ENCODE results near the gene HNRNPUL1.
"Not testable (repeated sequence)": the region's sequence is repeated elsewhere in the genome, so short reads cannot be mapped to it uniquely, and the experiment has no call there.

Gene HNRNPUL1

DNA sequence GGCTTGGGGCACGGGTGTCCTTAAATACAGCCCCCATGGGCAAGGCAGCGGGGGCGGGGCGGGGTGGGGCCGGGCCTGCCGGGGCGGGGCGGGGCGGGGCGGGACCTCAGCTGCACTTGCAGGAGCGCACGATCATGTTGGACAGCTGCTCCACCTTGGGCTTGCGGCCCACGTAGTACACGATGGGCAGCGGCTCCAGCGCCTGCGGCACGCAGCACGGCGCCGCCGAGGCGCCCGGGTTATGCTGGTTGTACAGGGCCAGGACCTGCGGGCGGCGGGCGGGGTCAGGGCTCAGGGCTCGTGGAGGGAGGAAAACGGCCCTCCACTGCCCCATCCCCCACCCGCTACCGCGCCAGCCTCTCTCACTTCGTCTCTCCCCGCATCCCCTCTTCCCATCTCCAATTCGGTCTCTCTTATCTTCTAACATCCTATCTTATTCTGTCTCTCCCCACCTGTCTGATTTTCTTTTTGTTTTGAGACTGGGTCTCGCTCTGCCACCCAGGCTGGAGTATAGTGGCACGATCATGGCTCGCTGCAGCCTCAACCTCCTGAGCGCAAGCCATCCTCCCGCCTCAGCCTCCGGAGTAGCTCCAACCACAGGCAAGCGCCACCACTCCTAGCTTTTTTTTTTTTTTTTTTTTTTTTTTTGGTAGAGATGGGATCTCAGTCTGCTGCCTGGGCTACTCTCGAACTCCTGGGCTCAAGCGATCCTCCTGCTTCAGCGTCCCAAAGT, 66.9 kb downstream of the HNRNPUL1 start:
- no peak for TF ChIP-seq JUND (IDR thresholded peaks at IDR 0.05; ENCODE audit: low read depth)
- DNase-seq (ENCODE audit: low read depth in 1 of 2, low spot score in 1 of 2), result no peak
- in situ Hi-C loops (cut with HindIII; ENCODE audit: low pct_unique_long_range_greater_than_20kb, low sequenced_read_pairs), result no loop called here

DNA sequence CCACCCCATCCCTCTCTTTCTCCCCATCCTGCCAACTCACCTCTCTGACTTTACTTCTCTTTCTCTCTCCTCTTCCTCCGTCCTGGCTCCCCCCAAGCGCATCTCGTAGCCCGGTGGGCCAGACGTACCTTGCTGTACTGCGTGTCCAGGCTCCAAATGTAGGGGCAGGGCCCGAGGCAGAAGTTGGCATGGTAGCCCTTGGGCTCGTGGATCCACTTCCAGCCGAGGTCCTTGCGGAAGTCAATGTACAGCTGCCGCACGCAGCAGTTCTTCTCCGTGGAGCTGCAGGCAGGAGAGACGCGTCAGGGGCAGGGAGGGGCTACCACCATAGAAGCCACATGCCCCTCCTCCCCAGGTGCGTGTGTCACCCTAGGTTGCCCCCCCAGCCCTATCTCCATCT, 67.8 kb downstream of the HNRNPUL1 start:
- no peak for TF ChIP-seq JUND (IDR thresholded peaks at IDR 0.05; ENCODE audit: low read depth)
- DNase-seq (ENCODE audit: low read depth in 1 of 2, low spot score in 1 of 2), result no peak
- in situ Hi-C loops (cut with HindIII; ENCODE audit: low pct_unique_long_range_greater_than_20kb, low sequenced_read_pairs), result no loop called here

DNA sequence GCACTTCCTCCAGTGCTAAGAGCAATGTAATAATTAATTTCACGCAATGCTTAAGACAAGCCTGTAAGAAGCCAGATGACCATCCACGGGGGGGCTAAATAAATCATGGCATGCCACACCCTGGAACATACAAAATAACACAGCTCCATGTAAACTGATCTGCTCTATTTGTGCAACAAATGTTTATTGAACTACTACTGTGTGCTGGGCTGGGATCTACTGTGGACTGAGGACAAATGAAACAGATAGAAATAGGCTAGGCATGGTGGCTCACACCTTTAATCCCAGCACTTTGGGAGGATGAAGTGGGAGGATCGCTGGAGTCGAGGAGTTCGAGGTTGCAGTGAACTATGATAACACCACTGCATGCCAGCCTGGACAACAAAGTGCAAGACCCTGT, 68.3 kb downstream of the HNRNPUL1 start:
- DNase-seq (ENCODE audit: low read depth in 1 of 2, low spot score in 1 of 2), result no peak
- no peak for TF ChIP-seq JUND (IDR thresholded peaks at IDR 0.05; ENCODE audit: low read depth)
- in situ Hi-C loops (cut with HindIII; ENCODE audit: low pct_unique_long_range_greater_than_20kb, low sequenced_read_pairs), result no loop called here

DNA sequence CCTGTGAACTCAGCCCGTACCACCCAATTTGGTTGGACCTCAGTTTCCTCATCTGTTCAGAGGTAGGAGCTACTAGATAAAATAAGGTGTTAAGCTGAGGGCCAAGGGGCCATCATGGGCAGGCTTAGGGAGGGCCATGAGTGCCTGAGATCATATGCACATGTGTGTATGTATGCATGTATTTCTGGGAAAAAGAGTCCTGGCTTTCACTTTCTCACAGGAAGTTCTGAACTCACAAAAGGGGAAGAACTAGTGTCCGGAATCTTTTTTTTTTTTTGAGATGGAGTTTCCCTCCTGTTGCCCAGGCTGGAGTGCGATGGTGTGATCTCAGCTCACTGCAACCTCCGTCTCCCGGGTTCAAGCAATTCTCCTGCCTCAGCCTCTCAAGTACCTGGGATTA, 70.6 kb downstream of the HNRNPUL1 start:
- in situ Hi-C loops (cut with HindIII; ENCODE audit: low pct_unique_long_range_greater_than_20kb, low sequenced_read_pairs), result no loop called here
- no peak for DNase-seq (ENCODE audit: low read depth in 1 of 2, low spot score in 1 of 2)
- no peak for TF ChIP-seq JUND (IDR thresholded peaks at IDR 0.05; ENCODE audit: low read depth)

DNA sequence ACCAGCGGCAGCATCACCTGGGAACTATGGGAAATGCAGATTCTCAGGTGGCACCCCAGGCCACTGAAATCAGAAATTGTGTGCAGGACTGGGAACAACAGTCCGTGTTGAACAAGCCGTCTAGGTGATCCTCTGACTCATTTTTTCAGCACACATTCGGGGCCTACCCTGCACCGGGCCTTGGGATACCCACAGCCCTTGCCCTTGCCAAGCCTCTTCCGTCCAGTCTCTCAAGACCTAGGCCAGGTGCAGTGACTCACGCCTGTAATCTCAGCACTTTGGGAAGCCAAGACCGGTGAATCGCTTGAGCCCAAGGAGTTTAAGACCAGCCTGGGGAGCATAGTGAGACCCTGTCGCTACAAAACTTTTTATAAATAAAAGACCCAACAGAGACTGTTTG, 71.3 kb downstream of the HNRNPUL1 start:
- no peak for TF ChIP-seq JUND (IDR thresholded peaks at IDR 0.05; ENCODE audit: low read depth)
- DNase-seq (ENCODE audit: low read depth in 1 of 2, low spot score in 1 of 2), result no peak
- in situ Hi-C loops (cut with HindIII; ENCODE audit: low pct_unique_long_range_greater_than_20kb, low sequenced_read_pairs), result no loop called here

DNA sequence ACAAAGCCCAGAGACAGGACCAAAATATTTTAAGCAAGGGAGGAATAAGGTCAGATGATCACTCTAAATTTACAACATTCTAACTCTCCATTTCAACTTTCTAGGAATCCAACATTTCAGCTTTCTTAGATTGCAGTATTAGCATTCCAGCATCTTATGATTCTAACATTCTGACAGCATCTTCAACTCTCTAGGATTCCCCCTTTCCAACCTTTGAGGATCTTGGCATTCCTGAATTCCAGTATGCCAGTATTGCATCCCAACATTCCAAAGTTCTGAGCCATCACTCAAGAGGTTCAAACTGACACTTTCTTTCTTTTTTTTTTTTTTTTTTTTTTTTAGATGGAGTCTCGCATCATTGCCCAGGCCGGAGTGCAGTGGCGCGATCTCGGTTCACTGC, 75.8 kb downstream of the HNRNPUL1 start:
- TF ChIP-seq JUND (IDR thresholded peaks at IDR 0.05; ENCODE audit: low read depth), result no peak
- in situ Hi-C loops (cut with HindIII; ENCODE audit: low pct_unique_long_range_greater_than_20kb, low sequenced_read_pairs), result no loop called here
- no peak for DNase-seq (ENCODE audit: low read depth in 1 of 2, low spot score in 1 of 2)

DNA sequence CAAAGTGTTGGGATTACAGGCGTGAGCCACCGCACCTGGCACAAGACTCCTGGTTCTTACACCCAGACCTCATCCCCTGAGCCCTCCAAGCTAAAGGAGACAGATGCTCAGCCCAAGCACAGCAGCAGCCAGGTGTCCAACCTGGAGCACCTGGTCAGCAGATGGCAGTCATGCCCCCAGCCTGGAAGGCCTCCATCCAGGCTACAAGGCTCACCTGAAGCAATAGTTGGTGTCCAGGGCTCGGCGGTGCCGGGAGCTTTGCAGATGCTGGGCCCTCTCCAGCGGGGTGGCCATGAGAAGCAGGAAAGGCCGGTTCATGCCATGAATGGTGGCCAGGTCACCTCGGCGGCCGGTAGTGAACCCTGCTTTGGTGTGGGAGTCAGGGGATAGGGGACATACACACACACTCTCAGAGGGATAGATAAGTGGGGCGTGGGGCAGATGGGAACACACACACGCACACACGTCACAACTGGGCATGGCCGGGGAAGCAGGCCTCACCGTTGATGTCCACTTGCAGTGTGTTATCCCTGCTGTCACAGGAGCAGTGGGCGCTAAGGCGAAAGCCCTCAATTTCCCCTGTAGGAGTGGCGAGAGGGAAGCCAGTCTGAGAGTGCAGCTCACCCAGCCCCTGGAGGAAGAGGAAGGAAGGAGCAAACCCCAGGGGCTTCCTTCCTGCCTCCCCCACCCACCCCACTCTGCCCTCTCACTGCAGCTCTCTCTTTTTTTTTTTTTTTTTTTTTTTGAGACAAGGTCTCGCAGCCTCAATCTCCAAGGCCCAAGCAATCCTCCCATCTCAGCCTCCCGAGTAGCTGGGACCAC, 77.7 kb downstream of the HNRNPUL1 start:
- no peak for TF ChIP-seq JUND (IDR thresholded peaks at IDR 0.05; ENCODE audit: low read depth)
- peak; percentile 60 to 74 for DNase-seq (ENCODE audit: low read depth in 1 of 2, low spot score in 1 of 2)
- in situ Hi-C loops (cut with HindIII; ENCODE audit: low pct_unique_long_range_greater_than_20kb, low sequenced_read_pairs), result no loop called here

DNA sequence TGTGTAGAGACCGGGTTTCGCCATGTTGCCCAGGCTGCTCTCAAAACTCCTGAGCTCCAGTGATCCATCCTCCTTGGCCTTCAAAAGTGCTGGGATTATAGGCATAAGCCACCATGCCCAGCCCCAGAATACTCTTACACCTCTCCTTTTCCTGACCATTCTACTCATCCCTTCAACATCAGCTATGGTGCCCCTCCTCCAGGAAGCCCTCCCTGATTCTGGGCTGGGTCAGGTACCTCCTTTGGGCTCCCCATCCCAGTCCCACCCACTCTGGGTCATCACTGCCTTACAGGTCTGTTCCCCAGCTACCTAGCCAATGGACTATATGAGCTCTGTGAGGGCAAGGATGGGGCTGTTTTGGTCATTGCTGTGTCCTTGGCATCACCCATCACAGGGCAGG, 80.0 kb downstream of the HNRNPUL1 start:
- DNase-seq (ENCODE audit: low read depth in 1 of 2, low spot score in 1 of 2), result no peak
- in situ Hi-C loops (cut with HindIII; ENCODE audit: low pct_unique_long_range_greater_than_20kb, low sequenced_read_pairs), result no loop called here
- no peak for TF ChIP-seq JUND (IDR thresholded peaks at IDR 0.05; ENCODE audit: low read depth)

DNA sequence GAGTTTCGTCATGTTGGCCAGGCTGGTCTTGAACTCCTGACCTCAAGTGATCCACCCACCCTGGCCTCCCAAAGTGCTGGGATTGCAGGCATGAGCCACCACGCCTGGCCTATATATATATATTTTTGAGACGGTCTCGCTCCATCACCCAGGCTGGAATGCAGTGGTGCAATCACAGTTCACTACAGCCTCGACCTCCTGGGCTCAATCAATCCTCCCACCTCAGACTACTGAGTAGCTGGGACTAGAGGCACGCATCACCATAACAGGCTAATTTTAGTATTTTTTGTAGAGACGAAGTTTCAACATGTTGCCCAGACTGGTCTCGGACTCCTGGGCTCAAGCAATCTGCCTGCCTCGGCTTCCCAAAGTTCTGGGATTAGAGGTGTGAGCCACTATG, 82.7 kb downstream of the HNRNPUL1 start:
- in situ Hi-C loops (cut with HindIII; ENCODE audit: low pct_unique_long_range_greater_than_20kb, low sequenced_read_pairs), result not testable (repeated sequence)

DNA sequence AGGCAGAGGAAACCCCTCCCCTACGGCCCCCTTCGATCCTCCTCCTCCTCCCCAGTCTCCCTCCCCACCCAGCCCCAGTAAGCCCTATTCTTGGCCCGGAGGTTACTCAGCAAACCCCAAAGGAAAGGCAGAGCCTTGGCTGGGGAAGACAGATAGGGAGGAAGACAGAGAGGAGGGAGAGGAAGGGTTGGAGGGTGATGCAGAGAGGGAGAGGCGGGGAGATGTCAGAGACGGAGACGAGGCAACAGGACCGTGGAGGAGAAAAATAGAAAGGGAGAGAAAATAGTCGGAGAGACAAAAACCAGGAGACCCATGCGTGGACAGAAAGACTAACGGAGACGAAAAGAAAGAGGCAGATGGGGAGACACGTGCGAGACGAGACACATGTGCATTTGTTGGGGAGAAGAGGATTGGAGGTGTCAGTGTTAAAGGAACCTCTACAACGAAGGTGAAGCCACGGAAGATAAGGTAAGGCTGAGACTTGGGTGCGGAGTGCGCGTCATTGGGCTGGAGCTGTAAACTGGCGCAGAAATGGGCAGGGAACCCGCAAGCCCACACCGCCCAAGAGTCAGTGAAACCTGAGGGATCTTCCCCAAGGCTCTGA, 86.7 kb downstream of the HNRNPUL1 start:
- TF ChIP-seq JUND (IDR thresholded peaks at IDR 0.05; ENCODE audit: low read depth), result no peak
- in situ Hi-C loops (cut with HindIII; ENCODE audit: low pct_unique_long_range_greater_than_20kb, low sequenced_read_pairs), result no loop called here
- no peak for DNase-seq (ENCODE audit: low read depth in 1 of 2, low spot score in 1 of 2)

More for the DNA sequence above, 82.7 kb downstream of the HNRNPUL1 start:
- not testable (repeated sequence) for DNase-seq (ENCODE audit: low read depth in 1 of 2, low spot score in 1 of 2)

DNA sequence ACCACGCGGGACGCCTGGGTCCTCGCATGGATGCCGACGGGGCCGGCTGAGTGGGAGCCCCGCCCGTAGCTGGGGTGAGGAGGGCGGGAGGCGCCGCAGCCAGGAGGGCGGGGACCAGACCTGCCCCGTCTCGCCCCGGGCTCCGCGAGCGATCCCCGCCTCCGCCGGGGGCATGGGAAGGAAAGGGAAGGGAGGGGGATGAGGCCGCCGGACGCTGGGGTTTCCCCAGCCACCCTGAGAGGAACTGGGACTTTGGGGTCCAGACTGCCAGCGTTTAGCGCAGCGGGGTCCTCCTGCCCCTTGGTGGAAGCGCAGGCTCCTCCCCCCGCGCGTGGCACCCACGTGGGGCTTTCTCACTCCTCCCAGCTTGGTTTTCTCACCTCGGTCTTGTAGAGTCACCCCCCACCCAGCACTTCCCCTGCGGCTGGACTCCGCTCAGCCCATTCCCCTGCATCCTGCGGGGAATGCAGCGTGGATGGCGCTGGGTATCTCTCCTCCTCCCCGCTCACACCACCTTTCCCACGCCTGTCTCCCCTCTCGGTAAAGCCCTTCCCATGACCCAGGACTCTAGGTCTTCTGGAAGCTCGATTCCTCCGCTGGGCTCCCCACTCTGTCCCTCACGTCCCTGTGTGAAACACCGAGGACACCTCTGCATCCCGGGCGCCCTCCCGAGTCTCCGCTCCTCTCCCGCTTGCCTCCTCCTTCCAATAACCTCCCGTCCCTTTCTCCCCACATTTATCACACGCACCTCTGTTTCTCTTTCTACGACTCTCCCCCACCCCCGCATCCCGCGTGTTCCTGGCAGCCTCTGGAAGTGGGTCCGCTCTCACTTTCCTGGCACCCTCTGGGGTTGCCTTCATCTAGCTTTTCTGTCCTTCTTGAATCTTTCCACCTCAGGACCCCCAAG, 87.4 kb downstream of the HNRNPUL1 start:
- TF ChIP-seq JUND (IDR thresholded peaks at IDR 0.05; ENCODE audit: low read depth), result no peak
- no peak for DNase-seq (ENCODE audit: low read depth in 1 of 2, low spot score in 1 of 2)
- in situ Hi-C loops (cut with HindIII; ENCODE audit: low pct_unique_long_range_greater_than_20kb, low sequenced_read_pairs), result no loop called here

DNA sequence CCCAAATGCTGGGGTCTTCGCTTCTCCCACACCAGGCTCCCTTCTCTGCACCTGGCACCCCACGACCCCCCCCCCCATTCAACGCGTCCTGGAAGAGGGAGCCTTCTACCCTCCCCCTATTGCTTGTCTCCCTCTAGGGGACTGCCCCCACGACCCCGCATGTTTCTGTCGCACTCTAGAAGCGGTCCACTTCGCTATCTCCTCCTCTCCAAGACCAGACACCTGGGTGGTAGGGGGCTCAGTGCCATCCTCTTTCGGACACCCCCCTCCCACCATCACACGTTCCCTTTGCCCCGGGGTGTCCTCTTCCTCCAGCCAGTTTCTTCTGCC, 88.1 kb downstream of the HNRNPUL1 start:
- in situ Hi-C loops (cut with HindIII; ENCODE audit: low pct_unique_long_range_greater_than_20kb, low sequenced_read_pairs), result no loop called here
- no peak for DNase-seq (ENCODE audit: low read depth in 1 of 2, low spot score in 1 of 2)
- no peak for TF ChIP-seq JUND (IDR thresholded peaks at IDR 0.05; ENCODE audit: low read depth)

All from T47D (cell line).